K562 (cell line): ENCODE data around the gene CLDN10.

Experiments used
- RFX5 ChIP-seq: IDR thresholded peaks from 2 replicates; pipeline ENCODE4 v1.6.1; 2011; ENCODE audit warnings: low read depth, mild to moderate bottlenecking, improper control_type of control experiment, low read length
- STAT5A ChIP-seq: IDR thresholded peaks from 2 replicates; pipeline ENCODE4 v1.6.1; 2012; ENCODE audit warnings: low read length, inconsistent platforms, borderline replicate concordance
- TAF1 ChIP-seq: IDR thresholded peaks from 2 replicates; pipeline ENCODE4 v1.6.1; 2011; ENCODE audit warnings: mild to moderate bottlenecking, low read length, moderate library complexity; ENCODE audit not compliant: insufficient read depth, control insufficient read depth, severe bottlenecking; ENCODE audit errors: extremely low read depth
- ZBTB40 ChIP-seq, 2 experiments: fragments of 450-650 bp in 1 of 2; sonication (generic) in 1 of 2; formaldehyde crosslinking in 1 of 2; IDR thresholded peaks; 2 replicates each; pipeline versions ENCODE4 v1.7.1 to v1.9.0; 2016 to 2022; ENCODE audit warnings: inconsistent platforms in 1 of 2, mild to moderate bottlenecking in 1 of 2, missing genetic modification reagents in 1 of 2

GRCh38 chr13:95505265-95505664 lies 47.3 kb upstream of the CLDN10 start:
- no peak for TF ChIP-seq RFX5
- TF ChIP-seq STAT5A, result no peak
- no peak for TF ChIP-seq TAF1
- no peak for TF ChIP-seq ZBTB40 (IDR thresholded peaks at IDR 0.05)
- no peak for TF ChIP-seq ZBTB40 (CRISPR knock-in tag; IDR thresholded peaks at IDR 0.05)
